OCI-LY3 (cell line): Measurements from ENCODE around the gene CARTPT.

ENCODE experiments used
- CTCF ChIP-seq: fragments of 200-600, 300-600 bp; sonication (generic); IDR thresholded peaks from 2 replicates; pipeline ENCODE4 v1.5.1; 2014; ENCODE audit warnings: antibody characterized with exemption, low read length, low read depth
- EZH2phosphoT487 ChIP-seq: fragments of 200-600 bp; shearing (Covaris generic); IDR thresholded peaks from 2 replicates; pipeline ENCODE4 v1.6.1; 2018; ENCODE audit warnings: antibody characterized with exemption, mixed run types, low read depth

GRCh38 chr5:71751422-71751821, 32.3 kb downstream of the CARTPT start:
- TF ChIP-seq CTCF (no peak), EZH2phosphoT487 (no peak)
